ENCODE measurements around the gene HNRNPAB.

The HNRNPAB gene

GRCh38 chr5:178236679-178237078 lies 32.3 kb downstream of the HNRNPAB start (continued):
- TF ChIP-seq CREB5 (CRISPR knock-in tag; IDR thresholded peaks at IDR 0.05; ENCODE audit: low read depth) (no peak), PPARA (CRISPR knock-in tag; IDR thresholded peaks at IDR 0.05; ENCODE audit: borderline replicate concordance) (no peak), PATZ1 (CRISPR knock-in tag; IDR thresholded peaks at IDR 0.05; ENCODE audit: borderline replicate concordance) (no peak), BACH2 (CRISPR knock-in tag; IDR thresholded peaks at IDR 0.05; ENCODE audit: borderline replicate concordance) (no peak), GLIS3 (CRISPR knock-in tag; IDR thresholded peaks at IDR 0.05) (no peak), ARNTL (CRISPR knock-in tag; IDR thresholded peaks at IDR 0.05; ENCODE audit: borderline replicate concordance, low read depth) (no peak), SNAI2 (CRISPR knock-in tag; IDR thresholded peaks at IDR 0.05) (no peak), OSR1 (CRISPR knock-in tag; IDR thresholded peaks at IDR 0.05) (no peak), ZNF565 (CRISPR knock-in tag; conservative IDR thresholded peaks at IDR 0.05; ENCODE audit: low read depth) (no peak)

GRCh38 chr5:178237431-178238312 lies 33.3 kb downstream of the HNRNPAB start:
- TF ChIP-seq TSHZ2 (CRISPR knock-in tag; IDR thresholded peaks at IDR 0.05) (no peak), PPARA (CRISPR knock-in tag; IDR thresholded peaks at IDR 0.05; ENCODE audit: borderline replicate concordance) (no peak), POU6F1 (CRISPR knock-in tag; IDR thresholded peaks at IDR 0.05; ENCODE audit: borderline replicate concordance, low read depth) (no peak), ZC3H10 (CRISPR knock-in tag; IDR thresholded peaks at IDR 0.05) (no peak)
- ATAC-seq: no peak

GRCh38 chr5:178238313-178238635 lies 33.9 kb downstream of the HNRNPAB start:
- no peak for ATAC-seq
- TF ChIP-seq OSR1 (CRISPR knock-in tag; IDR thresholded peaks at IDR 0.05) (no peak), CREB5 (CRISPR knock-in tag; IDR thresholded peaks at IDR 0.05; ENCODE audit: low read depth) (no peak), ZFP3 (CRISPR knock-in tag; IDR thresholded peaks at IDR 0.05) (no peak), PPARA (CRISPR knock-in tag; IDR thresholded peaks at IDR 0.05; ENCODE audit: borderline replicate concordance) (no peak), POU6F1 (CRISPR knock-in tag; IDR thresholded peaks at IDR 0.05; ENCODE audit: borderline replicate concordance, low read depth) (no peak), CSRNP3 (CRISPR knock-in tag; IDR thresholded peaks at IDR 0.05) (no peak), CSDC2 (CRISPR knock-in tag; IDR thresholded peaks at IDR 0.05) (no peak), RARB (CRISPR knock-in tag; IDR thresholded peaks at IDR 0.05) (no peak), ZNF565 (CRISPR knock-in tag; conservative IDR thresholded peaks at IDR 0.05; ENCODE audit: low read depth) (no peak), ZC3H10 (CRISPR knock-in tag; IDR thresholded peaks at IDR 0.05) (no peak), TSHZ2 (CRISPR knock-in tag; IDR thresholded peaks at IDR 0.05) (no peak), PATZ1 (CRISPR knock-in tag; IDR thresholded peaks at IDR 0.05; ENCODE audit: borderline replicate concordance) (no peak), ESRRG (CRISPR knock-in tag; IDR thresholded peaks at IDR 0.05) (no peak), SNAI2 (CRISPR knock-in tag; IDR thresholded peaks at IDR 0.05) (no peak)
